H1 (cell line): ENCODE results near the gene GRM4.

Experiments used
- CHD1 ChIP-seq: IDR thresholded peaks from 2 replicates; pipeline ENCODE4 v1.6.1; 2012; ENCODE audit warnings: low read depth, low read length, improper control_type of control experiment
- SIN3A ChIP-seq, 2 experiments: IDR thresholded peaks in 1 of 2; conservative IDR thresholded peaks in 1 of 2; 2 replicates each; pipeline ENCODE4 v1.6.1; 2011 to 2012; ENCODE audit warnings: low read length in 2 of 2, improper control_type of control experiment in 1 of 2, low read depth in 1 of 2, mild to moderate bottlenecking in 1 of 2
- TF ChIP-seq, protein P1 (sequence below): IDR thresholded peaks from 2 replicates; pipeline ENCODE4 v1.6.1; 2012; ENCODE audit warnings: low read length, inconsistent platforms
- TF ChIP-seq, protein P2 (sequence below), 3 experiments: IDR thresholded peaks; 1 replicate in 2 of 3; 2 replicates in 1 of 3; pipeline versions ENCODE4 v1.5.1 to v1.6.1; 2011; ENCODE audit warnings: low read length in 3 of 3, mild to moderate bottlenecking in 3 of 3, inconsistent platforms in 2 of 3, low read depth in 1 of 3, moderate library complexity in 1 of 3; ENCODE audit not compliant: insufficient read depth in 1 of 3; ENCODE audit errors: control extremely low read depth in 1 of 3

- TF ChIP-seq SIN3A (conservative IDR thresholded peaks at IDR 0.05 in 1 of 2, IDR thresholded peaks at IDR 0.05 in 1 of 2; ENCODE audit: low read depth in 1 of 2, low read length in 2 of 2) (no peak), CHD1 (no peak)
- TF ChIP-seq, protein P1, sequence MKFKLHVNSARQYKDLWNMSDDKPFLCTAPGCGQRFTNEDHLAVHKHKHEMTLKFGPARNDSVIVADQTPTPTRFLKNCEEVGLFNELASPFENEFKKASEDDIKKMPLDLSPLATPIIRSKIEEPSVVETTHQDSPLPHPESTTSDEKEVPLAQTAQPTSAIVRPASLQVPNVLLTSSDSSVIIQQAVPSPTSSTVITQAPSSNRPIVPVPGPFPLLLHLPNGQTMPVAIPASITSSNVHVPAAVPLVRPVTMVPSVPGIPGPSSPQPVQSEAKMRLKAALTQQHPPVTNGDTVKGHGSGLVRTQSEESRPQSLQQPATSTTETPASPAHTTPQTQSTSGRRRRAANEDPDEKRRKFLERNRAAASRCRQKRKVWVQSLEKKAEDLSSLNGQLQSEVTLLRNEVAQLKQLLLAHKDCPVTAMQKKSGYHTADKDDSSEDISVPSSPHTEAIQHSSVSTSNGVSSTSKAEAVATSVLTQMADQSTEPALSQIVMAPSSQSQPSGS: no peak
- TF ChIP-seq, protein P2, sequence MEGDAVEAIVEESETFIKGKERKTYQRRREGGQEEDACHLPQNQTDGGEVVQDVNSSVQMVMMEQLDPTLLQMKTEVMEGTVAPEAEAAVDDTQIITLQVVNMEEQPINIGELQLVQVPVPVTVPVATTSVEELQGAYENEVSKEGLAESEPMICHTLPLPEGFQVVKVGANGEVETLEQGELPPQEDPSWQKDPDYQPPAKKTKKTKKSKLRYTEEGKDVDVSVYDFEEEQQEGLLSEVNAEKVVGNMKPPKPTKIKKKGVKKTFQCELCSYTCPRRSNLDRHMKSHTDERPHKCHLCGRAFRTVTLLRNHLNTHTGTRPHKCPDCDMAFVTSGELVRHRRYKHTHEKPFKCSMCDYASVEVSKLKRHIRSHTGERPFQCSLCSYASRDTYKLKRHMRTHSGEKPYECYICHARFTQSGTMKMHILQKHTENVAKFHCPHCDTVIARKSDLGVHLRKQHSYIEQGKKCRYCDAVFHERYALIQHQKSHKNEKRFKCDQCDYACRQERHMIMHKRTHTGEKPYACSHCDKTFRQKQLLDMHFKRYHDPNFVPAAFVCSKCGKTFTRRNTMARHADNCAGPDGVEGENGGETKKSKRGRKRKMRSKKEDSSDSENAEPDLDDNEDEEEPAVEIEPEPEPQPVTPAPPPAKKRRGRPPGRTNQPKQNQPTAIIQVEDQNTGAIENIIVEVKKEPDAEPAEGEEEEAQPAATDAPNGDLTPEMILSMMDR (IDR thresholded peaks at IDR 0.05; ENCODE audit: control extremely low read depth in 1 of 3, insufficient read depth in 1 of 3, low read depth in 1 of 3, low read length in 3 of 3): no peak
Measured at GRCh38 chr6:34169897-34170296, 24.0 kb upstream of the GRM4 start.
